ENCODE results near the gene CFAP99. TPM values are rescaled to one million over a fixed set of nuclear protein-coding genes. Genes with fewer than 3 reads are reported as not detected.

CFAP99 gene
- total and polyA plus RNA-seq, 3 donors from 2014 or later: 30.5 to 41.2 (median 40.1) TPM

GRCh38 chr4:2409381-2409783, 9.4 kb upstream of the CFAP99 start:
- intact Hi-C loops (cut with DNase I; ENCODE audit: low total_unique reads): no loop called here
- no peak for DNase-seq
- 86 to 87% methylated on average over 14 of the region's 14 CpGs for whole genome bisulfite sequencing, 2 donors
- Histone ChIP-seq H3K27ac (no peak overlapping the region), H3K27me3 (no peaks in the 10 kb centered on the region), H3K4me1 (peaks cover 17% of the 10 kb centered on the region), H3K9me3 (no peaks in the 10 kb centered on the region), H3K36me3 (ENCODE audit: low read depth, missing control alignments) (no peaks in the 10 kb centered on the region), H3K4me3 (no peak overlapping the region)
- TF ChIP-seq POLR2A (IDR thresholded peaks at IDR 0.05) (no peak), CTCF (IDR thresholded peaks at IDR 0.05) (no peak)

GRCh38 chr4:2411786-2412510, 6.8 kb upstream of the CFAP99 start:
- Histone ChIP-seq H3K4me1 (peaks cover 25% of the 10 kb centered on the region), H3K36me3 (ENCODE audit: low read depth, missing control alignments) (no peaks in the 10 kb centered on the region), H3K27ac (peak overlapping the region in 1 of 2 donors; percentile 44), H3K4me3 (no peak overlapping the region), H3K27me3 (no peaks in the 10 kb centered on the region), H3K9me3 (no peaks in the 10 kb centered on the region)
- intact Hi-C loops (cut with DNase I; ENCODE audit: low total_unique reads): no loop called here
- TF ChIP-seq POLR2A (IDR thresholded peaks at IDR 0.05) (no peak), CTCF (IDR thresholded peaks at IDR 0.05) (no peak)
- 90 to 92% methylated on average over 4 to 14 of the region's 14 CpGs for WGBS, 2 donors
- DNase-seq: no peak

GRCh38 chr4:2412534-2412884, 6.2 kb upstream of the CFAP99 start:
- TF ChIP-seq CTCF (IDR thresholded peaks at IDR 0.05): no peak
- no peak for TF ChIP-seq POLR2A (IDR thresholded peaks at IDR 0.05)
- 52 to 82% methylated on average over 5 of the region's 5 CpGs for WGBS, 2 donors
- H3K27ac ChIP-seq: peak overlapping the region in 1 of 2 donors; percentile 44
- H3K9me3 ChIP-seq: no peaks in the 10 kb centered on the region
- intact Hi-C loops (cut with DNase I; ENCODE audit: low total_unique reads): no loop called here
- DNase-seq: no peak
- peaks cover 25% of the 10 kb centered on the region for H3K4me1 ChIP-seq
- no peaks in the 10 kb centered on the region for H3K36me3 ChIP-seq (ENCODE audit: low read depth, missing control alignments)
- H3K4me3 ChIP-seq: no peak overlapping the region
- no peaks in the 10 kb centered on the region for H3K27me3 ChIP-seq

- no peaks in the 10 kb centered on the region for H3K36me3 ChIP-seq (ENCODE audit: low read depth, missing control alignments)
- H3K27ac ChIP-seq: peak overlapping the region; percentile 13 to 44
- no peak overlapping the region for H3K4me3 ChIP-seq
- WGBS, 2 donors: 34 to 42% methylated on average over 7 to 30 of the region's 30 CpGs
- DNase-seq: peak; percentile 84
- peaks cover 25% of the 10 kb centered on the region for H3K4me1 ChIP-seq
- TF ChIP-seq POLR2A (IDR thresholded peaks at IDR 0.05) (no peak), CTCF (IDR thresholded peaks at IDR 0.05) (peak in 2 of 3 experiments; percentile 1 to 14)
- intact Hi-C loops (cut with DNase I; ENCODE audit: low total_unique reads): no loop called here
- H3K27me3 ChIP-seq: no peaks in the 10 kb centered on the region
- no peaks in the 10 kb centered on the region for H3K9me3 ChIP-seq
Measured at GRCh38 chr4:2412885-2413716, 5.7 kb upstream of the CFAP99 start.
